GM19438 (cell line): ENCODE results near the gene CCDC136.

ENCODE experiments used
- ATAC-seq: cut with Tn5 transposase; IDR thresholded peaks from one replicate; pipeline ENCODE4 v1.9.1; 2021; ENCODE audit warnings: low read depth; ENCODE audit not compliant: unreplicated experiment

Gene CCDC136

GRCh38 chr7:128801667-128802418 is 10.1 kb downstream of the CCDC136 start:
- no peak for ATAC-seq

- no peak for ATAC-seq
These were observed 12.7 kb downstream of the CCDC136 start for GRCh38 chr7:128804484-128804883.

- ATAC-seq = no peak
These were observed 13.5 kb downstream of the CCDC136 start for GRCh38 chr7:128805225-128805624.

GRCh38 chr7:128807191-128807590 is 15.4 kb downstream of the CCDC136 start:
- ATAC-seq = no peak

- ATAC-seq = no peak
These were observed 17.6 kb downstream of the CCDC136 start for GRCh38 chr7:128809363-128809762.

GRCh38 chr7:128810473-128810872 is 18.7 kb downstream of the CCDC136 start:
- no peak for ATAC-seq

GRCh38 chr7:128810997-128811396 is 19.2 kb downstream of the CCDC136 start:
- no peak for ATAC-seq

GRCh38 chr7:128811631-128812430 is 20.1 kb downstream of the CCDC136 start:
- no peak for ATAC-seq

- ATAC-seq = no peak
These were observed 20.9 kb downstream of the CCDC136 start for GRCh38 chr7:128812514-128813168.

- ATAC-seq = no peak
These were observed 22.7 kb downstream of the CCDC136 start for GRCh38 chr7:128814499-128814898.

- no peak for ATAC-seq
These were observed 23.6 kb downstream of the CCDC136 start for GRCh38 chr7:128815289-128815942.

- ATAC-seq = no peak
These were observed 26.9 kb downstream of the CCDC136 start for GRCh38 chr7:128818694-128819093.

GRCh38 chr7:128821724-128822123 is 30.0 kb downstream of the CCDC136 start:
- ATAC-seq = no peak

- no peak for ATAC-seq
These were observed 34.7 kb downstream of the CCDC136 start for GRCh38 chr7:128826512-128826911.

GRCh38 chr7:128826916-128827247 is 35.1 kb downstream of the CCDC136 start:
- ATAC-seq = no peak

- ATAC-seq = no peak
These were observed 35.6 kb downstream of the CCDC136 start for GRCh38 chr7:128827248-128827958.

- ATAC-seq = no peak
These were observed 36.4 kb downstream of the CCDC136 start for GRCh38 chr7:128827971-128828711.

GRCh38 chr7:128829391-128830166 is 37.8 kb downstream of the CCDC136 start:
- no peak for ATAC-seq
